ENCODE results near the gene DUX4. TPM values are rescaled to one million over a fixed set of nuclear protein-coding genes. Genes with fewer than 3 reads are reported as not detected.
"Not testable (repeated sequence)": the region's sequence is repeated elsewhere in the genome, so short reads cannot be mapped to it uniquely, and the experiment has no call there.

Gene DUX4
- total and polyA plus RNA-seq, 2 donors (not counting 1 experiment from before 2014, with no cell fraction given) = not detected

DNA sequence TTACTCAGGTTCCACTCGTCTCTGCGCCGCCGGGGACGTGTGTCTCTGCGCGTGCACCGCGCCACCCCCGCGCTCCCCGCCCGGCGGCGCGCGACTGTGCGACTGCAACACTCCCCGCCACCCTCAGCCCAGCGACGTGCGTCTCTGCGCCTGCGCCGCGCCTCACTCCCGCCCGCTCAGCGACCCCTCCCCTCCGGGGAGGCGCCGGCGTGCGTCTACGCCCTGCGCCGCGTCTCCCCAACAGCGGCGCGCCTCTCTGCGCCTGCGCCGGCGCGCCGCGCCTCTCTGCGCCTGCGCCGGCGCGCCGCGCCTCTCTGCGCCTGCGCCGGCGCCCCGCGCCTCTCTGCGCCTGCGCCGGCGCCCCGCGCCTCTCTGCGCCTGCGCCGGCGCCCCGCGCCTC is 29.9 kb downstream of the DUX4 start:
- H3K4me2 ChIP-seq (replicated peaks; ENCODE audit: low read depth, low read length, poor library complexity, severe bottlenecking); H3K9ac ChIP-seq (ENCODE audit: low read length); H3K9me3 ChIP-seq (ENCODE audit: control extremely low read depth in 1 of 3, control insufficient read depth in 2 of 3, insufficient read depth in 1 of 3, low read length in 2 of 3); H3K4me3 ChIP-seq (ENCODE audit: control extremely low read depth in 1 of 5, extremely low read depth in 1 of 5, insufficient read depth in 1 of 5, low read depth in 2 of 5, low read length in 4 of 5); H3K9me3 Mint-ChIP-seq (ENCODE audit: insufficient read depth); H3K4me1 Mint-ChIP-seq; H3K4me1 ChIP-seq (ENCODE audit: control insufficient read depth in 2 of 2, insufficient read depth in 2 of 2, low read length in 2 of 2); H3K4me3 Mint-ChIP-seq; H4K20me1 ChIP-seq (ENCODE audit: control insufficient read depth, insufficient read depth, low read length, poor library complexity, severe bottlenecking); DNase-seq; H3K79me2 ChIP-seq (ENCODE audit: control insufficient read depth, insufficient read depth, low read length); ATAC-seq (ENCODE audit: low read depth); H3K27ac Mint-ChIP-seq; intact Hi-C loops (cut with micrococcal nuclease); H3K36me3 ChIP-seq (replicated peaks in 1 of 2; ENCODE audit: control extremely low read depth in 1 of 2, control insufficient read depth in 1 of 2, extremely low read depth in 1 of 2, insufficient read depth in 2 of 2, low read length in 1 of 2); CTCF ChIA-PET; H3K27me3 Mint-ChIP-seq; POLR2A ChIA-PET; H3K27me3 ChIP-seq (replicated peaks in 1 of 4; ENCODE audit: control extremely low read depth in 1 of 4, control insufficient read depth in 3 of 4, insufficient read depth in 4 of 4, low read length in 3 of 4); H2AFZ ChIP-seq (ENCODE audit: insufficient read depth, low read depth, low read length, poor library complexity, severe bottlenecking); H3K27ac ChIP-seq (ENCODE audit: low read length in 2 of 2): not testable (repeated sequence)
- WGBS (ENCODE audit: insufficient coverage) = 94% methylated on average over 13 of the region's 73 CpGs

Small RNAs within 50 kb of the gene (small RNA-seq; reads per million reads assigned to genes)
- gene AC215524.1 (ENCODE audit: insufficient read length, low read depth, low replicate concordance) = not detected

Other genes starting within 250 kb of the DUX4 start
- gene FRG1, start 232.9 kb upstream of the DUX4 start, total RNA-seq = 41.9 and 48.0 TPM in 2 replicates
- 13.6 and 36.2 TPM in 2 replicates for gene FRG1, start 232.9 kb upstream of the DUX4 start, polyA plus RNA-seq
- not detected in 2 replicates for gene FRG2, start 146.5 kb upstream of the DUX4 start, total RNA-seq
- not detected in 2 replicates for gene FRG2, start 146.5 kb upstream of the DUX4 start, polyA plus RNA-seq
- gene DBET, start 109.3 kb upstream of the DUX4 start, total RNA-seq = not detected in 2 replicates
- gene DBET, start 109.3 kb upstream of the DUX4 start, polyA plus RNA-seq = not detected in 2 replicates

Measured in B cell (primary cell).